ENCODE measurements around the gene MAPKAP1.

Gene MAPKAP1

DNA sequence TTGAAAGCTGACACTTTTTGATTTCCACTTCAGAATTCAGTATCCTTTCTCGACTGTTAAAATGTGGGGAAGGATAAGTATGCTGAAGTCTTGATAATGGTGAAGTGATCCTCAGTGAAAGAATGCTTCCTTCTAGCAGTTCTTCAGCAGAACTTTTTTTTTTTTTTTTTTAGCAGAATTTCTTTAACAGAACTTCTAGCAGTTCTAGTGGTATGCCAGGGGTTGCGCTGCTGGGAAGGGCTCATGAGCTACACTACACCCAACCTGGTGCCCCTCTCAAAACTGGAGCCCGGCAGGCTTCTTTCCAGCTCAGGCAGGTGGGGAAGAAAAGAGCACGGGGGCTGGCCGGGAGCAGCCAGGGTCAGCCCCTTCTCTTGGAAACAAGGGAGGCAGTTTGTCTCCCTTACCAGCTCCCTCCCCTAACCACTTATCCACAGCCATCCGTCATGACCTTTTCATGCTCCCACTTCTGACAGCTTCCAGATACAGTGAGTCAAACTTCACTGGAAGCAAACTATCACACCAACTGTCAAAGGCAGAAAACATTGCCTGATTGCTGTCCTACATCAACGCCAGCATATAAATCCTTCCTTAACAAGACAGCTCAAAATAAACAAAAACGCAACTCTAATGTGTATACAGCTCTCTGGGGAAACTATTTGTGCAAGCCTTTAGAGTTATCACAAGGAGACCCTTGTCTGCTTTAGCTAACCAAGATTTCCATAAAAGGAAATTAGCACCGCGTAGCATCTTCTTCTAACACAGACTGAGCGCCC is 233.9 kb downstream of the MAPKAP1 start:
- DNase-seq = no peak

DNA sequence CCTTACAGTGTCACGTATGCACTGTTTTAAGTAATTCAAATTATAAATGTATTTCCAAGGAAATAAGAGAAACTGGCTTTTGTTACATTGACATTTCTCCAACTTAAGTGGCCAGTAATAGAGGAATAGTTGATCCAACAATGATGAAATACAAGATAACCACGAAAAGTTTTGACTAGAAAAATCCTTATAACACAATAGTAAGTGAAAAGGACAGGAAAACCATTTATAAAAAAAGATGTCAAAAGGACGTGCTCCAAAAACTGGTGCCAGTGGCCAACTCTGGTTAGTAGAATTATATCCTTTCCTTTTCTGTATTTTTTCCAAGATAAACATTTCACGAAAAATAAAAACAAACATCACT is 234.5 kb downstream of the MAPKAP1 start:
- no peak for DNase-seq

DNA sequence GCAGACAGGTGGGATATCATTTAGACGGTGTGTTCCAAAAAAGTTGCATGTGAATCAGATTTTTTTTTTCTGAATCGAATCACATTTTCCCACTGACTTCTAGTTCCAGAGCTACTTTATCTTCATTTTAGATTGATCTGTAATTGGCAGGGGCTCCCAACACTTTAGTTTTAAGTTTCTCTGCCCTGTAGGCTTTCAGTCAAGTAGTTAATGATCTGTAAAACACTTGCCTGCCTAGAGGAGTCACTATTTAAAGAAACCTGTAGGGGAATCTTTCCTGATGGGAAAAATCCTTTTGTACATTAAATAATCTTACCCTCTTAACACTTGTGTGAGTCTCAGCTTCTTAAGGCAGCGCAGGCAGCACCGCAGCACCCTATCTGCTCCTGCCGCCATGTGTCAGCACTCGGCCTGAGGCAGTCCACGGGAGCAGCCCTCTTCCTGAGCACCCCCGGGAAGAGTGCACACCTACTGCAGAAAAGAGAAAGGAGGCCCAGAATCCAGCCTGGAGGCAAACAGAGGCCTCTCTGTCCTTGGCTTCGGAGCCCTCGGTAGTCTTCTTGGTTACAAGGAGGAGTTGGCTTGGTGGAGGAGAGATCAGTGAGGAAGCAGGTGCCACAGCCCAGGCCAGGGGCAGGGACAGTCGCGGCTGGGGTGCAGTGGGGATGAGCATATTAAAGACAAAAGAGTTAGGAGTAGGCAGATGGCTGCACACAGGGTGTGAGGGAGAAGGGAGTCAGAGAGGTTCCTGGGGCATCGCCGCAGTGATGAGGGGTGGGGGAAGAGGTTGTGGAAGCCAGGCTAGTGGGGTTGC is 236.0 kb downstream of the MAPKAP1 start:
- no peak for DNase-seq

DNA sequence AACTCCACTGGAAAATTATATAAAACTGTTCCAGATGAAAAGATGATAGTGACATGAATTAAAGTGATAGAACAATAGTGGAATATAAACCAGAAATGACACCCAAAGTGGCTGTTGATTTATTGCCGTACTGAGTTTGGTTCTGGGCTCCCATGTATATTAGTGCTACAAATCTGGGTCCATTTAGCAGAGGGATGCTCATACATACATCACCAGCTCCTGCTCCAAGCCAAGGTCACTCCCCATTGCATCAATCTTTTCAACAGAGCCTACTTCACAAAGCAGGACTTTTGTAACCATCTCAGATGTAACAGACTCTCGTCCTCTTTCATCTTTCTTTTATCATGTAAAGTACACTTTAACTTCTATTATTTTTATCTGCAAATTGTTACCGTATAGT is 236.8 kb downstream of the MAPKAP1 start:
- no peak for DNase-seq

DNA sequence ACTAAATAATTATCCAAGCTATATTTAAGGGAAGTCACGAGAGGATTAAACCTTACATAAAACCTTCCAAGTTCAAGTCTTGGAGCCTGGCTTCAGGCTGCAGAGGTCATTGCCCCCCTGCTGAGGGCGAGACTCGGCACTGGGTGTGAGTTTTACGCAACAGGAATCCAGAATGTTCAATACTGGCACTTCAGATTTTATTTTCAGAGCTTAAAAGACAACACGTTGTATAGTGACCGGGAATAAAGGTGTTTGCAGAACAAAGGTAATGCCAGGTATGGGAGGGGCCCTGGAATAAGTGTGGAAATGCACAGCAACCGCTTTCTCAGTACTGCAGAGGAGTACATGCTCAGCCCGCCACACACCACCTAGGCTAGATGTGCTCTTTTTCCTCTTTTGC is 238.4 kb downstream of the MAPKAP1 start:
- no peak for DNase-seq

DNA sequence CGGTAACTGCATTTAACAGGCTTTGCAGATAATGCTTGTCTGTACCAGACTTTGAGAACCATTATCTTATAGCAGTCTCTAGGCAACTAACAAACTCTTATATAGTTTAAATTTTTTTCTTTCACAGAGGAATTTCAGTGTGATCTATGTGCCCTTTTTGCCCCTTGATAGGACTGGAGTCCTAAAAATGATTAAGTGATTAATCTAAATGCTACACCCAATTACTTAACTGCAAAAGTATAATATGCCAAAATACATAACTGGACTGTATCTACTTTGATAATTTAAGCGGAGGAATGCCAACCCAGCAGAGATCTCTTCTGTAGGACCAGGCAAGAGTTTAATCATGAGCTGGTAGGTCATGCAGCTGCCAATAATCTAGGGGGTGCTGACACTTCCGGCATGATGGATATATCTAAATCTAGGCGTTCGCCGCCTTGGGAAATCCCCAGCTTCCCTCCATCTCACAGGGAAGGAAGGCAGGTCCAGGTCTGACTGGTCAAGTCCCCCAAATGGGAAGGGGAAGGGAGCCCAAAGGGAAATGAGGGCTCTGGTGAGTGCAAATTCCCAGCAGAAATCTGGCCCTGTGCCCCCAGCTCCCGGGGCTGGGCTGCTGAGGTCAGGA is 239.8 kb downstream of the MAPKAP1 start:
- DNase-seq = no peak

DNA sequence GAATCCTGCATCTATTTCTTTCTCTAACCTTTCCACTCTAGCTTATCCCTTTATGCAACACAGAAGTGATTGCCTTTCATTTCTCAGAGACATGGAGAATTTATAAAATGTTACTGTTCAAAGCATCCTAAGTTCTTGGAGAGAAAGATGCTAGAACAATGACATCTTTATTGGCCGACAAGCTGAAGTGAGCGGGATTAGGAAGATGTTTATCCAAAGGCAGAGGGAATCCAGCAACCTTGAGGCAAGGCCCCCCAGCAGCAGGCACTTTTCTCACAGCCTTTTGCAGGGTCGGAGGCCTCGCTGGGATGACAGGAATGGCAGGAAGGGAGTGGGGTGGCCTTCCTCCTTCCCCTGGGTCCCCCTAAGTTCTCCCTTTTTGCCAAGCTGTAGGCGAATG is 240.6 kb downstream of the MAPKAP1 start:
- no peak for DNase-seq

DNA sequence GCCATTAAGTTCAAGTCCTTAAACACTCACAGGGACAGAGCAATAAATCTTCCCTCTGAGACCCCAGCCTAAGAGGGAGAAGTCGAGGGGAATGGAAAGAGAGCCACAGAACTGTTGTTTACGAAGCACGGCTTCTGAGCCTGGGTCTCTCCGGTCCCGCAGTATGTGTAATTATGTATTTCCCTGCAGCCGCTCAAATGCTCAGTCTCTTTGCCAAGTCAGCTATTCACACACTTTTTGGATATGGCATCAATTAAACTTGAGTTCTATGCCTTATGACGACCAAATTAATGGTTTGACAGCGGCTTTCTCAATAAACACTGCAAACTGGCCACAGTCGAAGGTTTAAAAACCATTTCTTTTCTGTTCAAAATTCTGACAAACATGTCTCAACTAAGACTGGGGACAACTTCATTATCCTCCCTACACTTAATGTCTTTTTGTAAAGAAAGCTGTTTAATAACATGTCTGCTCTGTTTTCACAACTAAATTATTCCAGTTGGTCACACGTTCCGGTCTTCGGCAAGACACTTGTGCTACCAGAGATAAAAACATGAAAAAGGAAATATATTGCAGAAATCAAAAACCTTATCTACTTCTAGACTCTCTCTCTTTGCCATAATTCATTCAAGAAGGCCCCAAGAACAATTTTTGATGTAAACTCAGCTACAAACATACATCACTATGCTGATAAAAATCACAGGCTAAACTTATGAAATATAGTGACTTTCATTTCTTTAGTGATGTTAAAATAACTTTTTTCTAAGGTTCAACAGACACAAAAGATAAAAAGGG is 242.2 kb downstream of the MAPKAP1 start:
- DNase-seq = no peak

DNA sequence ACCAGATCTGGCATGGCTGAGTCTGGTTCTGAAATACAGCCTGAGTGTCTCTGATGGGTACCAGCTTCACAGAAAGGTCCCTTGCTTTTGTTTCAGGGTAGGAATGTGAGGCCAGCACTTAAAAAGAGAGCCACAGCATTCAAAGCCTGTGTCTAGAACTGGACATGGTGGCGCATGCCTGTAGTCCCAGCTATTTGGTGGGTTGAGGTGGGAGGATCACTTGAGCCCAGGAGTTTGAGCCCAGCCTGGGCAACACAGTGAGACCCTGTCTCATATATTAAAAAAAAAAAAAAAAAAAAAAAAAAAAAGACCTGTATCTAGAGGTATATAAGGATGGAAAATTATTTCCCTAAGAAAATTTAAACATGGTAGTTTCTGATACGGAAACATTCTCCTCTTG is 243.1 kb downstream of the MAPKAP1 start:
- no peak for DNase-seq

DNA sequence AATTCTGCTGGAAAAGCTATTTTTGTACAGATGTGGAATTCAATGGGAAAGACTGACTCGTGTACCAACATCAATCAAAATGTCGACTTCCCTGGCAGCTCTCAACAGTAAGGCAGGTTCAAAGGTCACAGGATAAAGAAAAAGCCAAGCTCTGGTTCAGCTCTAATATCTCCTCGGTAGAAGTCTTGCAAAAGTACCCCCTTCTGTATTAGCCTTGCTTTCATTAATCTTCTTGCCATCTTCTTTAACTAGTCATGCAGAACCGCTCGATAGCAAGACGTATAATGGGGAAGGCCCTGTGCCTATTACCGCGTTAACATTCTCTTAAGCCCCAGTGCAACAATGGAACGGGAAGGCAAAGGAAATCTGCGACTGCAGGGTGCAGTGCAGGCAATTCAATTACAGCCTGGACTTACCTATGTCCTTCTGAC is 244.1 kb downstream of the MAPKAP1 start:
- DNase-seq = no peak

DNA sequence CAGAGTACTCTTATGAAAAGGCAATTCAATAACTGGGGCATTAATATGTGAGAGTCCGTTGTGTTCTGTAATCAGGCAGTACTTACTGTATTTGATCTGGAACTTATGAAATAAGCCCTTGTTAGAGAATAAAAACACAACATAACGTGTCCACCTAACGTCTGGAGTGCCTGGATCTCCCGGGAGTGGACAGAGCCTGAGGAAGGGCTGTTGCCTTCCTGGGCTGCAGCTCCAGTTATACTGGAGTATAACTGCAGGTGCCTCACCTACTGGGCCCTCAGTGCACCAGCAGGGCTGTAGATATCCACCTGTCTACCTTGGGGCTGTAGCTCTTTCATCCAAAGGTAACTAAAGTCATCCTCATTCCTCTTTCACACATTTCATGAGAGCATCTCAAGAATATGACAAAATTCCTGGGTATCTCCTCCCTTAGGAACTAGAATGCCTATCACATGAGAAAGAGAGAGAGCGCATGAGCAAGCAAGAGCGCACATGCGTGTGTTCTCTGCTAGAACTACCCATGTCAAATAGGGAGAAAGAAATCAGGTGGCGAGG is 245.3 kb downstream of the MAPKAP1 start:
- no peak for DNase-seq

DNA sequence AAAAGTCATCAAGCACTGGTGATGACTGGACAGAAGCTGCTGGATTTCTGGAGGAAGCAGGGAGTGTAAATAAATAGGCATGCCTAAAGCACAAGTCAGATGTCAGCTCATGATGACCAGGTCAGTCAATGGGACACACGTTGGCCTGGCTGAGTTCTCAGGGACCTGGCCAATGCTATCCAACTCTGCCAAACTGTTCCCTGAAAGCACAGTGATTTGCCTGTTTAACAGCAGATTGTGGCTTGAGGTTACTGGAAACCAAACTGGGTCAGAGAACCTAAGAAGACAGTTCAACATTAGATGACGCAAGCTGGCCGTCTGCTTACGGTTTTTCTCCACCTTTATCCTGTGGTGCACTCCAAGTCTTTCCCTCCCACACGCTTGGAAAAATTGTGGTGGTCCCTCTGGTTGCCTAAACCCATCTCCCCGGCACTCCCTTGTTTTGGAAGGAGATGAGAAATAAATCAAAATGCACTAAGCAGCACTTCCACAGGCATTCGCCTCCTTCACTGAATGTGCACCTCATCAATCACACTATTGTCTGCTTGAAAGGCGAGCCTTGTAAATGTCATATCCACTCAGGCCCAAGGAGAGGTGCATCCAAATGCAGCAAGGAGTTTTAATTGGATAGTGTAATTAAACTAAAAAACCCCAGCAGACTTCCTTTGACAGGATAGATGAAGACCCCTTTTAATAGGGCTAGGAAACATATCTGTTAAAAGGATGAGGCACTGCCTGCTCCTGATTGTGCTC is 245.9 kb downstream of the MAPKAP1 start:
- no peak for DNase-seq

DNA sequence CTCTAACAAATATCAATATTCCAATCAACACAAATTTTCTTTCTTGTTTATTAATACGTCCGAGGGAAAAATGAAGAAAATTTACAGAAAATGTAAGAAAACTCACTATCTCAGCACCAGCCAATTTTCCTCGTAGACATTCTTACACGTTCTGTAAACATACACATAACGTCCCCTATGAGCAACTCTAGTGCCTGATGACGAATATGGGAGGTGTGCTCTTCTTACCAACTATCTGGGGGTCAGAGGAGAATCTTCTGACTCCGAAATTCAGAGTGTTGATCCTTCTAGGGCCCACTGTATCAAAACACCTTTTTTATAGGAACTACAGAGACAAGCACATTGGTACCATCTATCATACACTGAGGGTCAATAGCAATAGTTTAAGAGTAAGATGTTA is 246.7 kb downstream of the MAPKAP1 start:
- DNase-seq = no peak

DNA sequence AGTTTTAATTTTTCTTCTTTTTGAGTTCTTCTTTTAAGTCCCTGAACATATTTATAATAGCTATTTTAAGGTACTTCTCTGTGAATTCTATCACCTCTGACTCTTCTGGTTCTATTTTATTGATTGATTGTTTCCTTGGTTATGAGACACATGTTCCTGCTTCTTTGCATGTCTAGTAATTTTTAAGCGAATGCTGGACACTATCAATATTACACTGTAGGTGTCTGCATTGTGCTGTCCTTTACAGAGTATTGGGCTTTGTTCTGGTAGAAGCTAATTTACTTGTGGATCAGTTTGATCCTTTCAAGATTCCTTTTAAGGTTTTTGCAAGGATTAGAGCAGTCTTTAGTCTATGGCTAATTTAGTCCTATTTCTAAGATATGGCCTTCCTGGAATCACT is 249.7 kb downstream of the MAPKAP1 start:
- DNase-seq = no peak

DNA sequence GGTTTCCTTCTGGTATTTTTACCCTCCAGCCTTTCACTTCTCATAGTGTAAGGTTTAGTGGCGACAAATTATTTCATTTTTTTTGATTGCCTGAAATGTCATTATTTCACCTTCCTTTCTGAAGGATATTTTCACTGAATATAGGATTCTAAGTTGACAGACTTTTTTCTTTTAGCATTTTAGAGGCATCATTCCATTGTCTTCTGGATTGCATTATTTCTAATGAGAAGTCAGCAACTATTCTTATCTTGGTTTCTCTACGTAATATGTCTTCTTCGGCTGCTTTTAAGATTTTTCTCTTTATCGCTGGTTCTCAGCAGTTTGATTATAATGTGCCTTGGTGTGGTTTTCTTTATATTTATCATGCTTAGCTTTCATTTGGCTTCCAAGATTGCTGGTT is 251.1 kb downstream of the MAPKAP1 start:
- no peak for DNase-seq

DNA sequence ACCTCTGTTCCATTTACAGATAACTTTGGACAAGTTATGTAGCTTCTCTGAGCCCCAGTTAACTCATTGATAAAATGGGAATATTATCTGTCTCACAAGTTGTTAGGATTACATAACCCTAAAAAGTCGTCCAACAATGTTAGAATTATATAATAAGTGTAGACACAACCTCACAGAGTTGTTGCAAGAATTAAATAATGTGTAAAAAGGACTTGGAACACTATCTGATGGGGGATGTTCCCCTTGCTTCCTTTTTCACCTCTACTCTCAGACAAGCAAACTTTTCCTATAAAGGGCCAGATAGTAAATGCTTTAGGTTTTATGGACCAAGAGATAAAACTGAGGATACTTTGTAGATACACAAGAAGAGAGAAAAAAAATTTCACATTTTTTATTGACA is 251.9 kb downstream of the MAPKAP1 start:
- no peak for DNase-seq

DNA sequence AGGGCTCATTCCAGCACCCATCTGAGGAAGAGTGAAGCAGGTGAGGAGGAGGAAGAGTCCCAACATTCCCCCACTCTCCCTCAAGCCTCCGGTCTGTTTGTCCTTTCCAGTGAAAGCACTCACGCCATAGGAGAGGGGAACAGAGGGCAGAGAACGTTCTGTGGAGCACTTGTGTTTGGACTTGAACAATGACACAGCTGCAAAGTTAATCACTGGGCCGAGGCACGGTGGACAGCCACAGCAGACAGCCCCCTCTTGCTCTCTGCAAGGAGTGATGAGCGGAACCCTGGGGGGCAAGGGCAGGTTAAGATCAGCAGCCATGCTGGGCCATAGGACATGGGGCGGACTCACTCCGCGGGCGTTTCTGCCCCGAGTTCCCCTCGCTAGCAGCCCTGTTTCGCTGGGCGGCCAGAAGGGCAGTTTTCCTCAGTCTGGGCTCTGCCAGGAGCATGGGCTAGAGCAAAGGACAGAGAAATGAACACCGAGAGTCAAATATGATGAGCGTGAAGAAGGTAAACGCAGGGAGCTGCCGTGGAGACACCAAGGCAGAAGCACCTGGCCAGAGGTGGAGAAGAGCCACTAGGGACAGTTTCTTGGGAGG is 259.7 kb downstream of the MAPKAP1 start:
- no peak for DNase-seq

DNA sequence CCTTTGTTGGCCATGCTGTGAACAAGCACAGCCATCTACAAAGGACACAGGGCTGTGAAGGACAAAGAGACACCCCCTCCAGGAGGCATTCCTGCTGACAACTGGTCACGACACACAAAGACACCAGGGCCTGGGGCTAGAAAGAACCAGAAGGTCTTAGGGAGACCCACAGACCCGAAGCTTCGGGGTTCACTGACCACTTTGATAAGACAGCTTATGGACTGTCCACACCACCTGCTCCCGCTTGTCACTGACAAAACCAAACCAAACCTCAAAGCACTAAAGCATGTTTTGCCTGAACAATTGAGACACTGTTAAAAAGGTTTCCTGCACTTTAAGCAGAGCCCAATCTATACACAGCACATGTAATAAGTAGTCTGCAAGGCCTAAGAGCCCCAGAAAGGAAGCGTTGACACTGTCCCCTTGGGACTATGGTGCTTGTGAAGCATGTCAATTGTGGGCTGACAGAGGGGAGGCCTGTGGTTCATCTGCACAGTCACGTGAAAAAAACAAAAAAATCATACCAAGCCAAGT is 260.4 kb downstream of the MAPKAP1 start:
- DNase-seq = no peak

DNA sequence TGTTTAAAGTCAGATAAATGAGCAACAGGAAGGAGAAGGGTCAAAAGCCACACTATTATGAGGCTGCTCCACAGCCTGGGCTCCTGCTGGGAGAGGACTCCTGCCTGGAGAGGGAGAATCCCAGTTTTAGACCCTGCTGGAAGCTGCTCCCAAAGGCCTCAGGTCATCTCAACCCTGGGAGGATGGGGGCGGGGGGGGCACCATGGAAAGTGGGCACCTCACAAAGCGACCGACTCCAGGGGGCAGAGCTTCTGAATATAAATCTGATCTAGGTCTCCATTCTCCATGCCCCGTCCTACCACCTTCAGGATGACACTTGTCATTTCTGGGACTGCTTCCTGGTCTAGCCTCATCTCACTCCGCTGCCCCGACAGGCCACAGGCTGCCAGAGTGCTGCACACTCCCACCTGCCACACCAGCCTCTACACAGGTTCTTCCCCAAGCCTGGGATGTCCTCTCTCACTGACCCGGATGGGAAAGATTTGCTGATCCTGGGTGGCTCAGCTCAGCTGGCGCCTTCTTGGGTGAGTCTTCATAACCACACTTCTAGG is 262.0 kb downstream of the MAPKAP1 start:
- no peak for DNase-seq

DNA sequence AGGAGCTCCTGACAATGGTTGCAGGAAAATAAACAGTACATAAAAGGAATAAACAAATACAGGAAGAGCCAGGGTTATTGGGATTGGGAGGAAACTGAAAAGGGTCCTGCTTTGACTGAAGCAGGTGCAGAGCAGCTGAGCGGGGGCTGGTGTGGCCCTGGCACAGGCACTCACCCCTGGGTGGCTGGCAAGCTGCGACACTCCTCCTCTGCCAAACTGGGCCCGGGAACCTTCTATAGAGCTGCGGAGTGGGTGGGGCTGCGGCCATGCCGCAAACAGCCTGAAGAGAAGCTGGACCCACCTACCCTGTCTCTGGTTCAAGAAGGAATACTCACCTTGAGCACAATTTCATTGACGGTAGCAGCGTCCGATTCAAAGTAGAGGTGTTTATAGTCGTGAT is 262.8 kb downstream of the MAPKAP1 start:
- DNase-seq = no peak

DNA sequence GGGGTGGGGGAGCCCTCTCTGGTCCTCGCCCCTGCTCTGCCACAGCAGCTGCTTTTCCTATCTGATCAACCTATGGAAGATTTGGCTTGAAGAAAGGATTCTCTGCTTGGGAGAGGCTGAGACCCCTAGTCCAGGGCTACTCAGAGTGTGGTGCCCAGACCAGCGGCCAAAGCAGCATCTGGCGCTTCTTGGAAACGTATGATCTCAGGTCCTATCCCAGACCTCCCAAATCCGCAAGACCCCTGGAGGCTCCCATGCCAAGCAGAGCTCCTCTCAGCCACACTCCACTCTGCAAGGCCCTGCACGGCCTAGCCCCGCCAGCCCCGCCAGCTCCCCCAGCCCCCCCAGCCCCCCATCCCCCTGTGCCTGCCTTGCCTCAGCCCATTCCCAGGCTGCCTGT is 263.6 kb downstream of the MAPKAP1 start:
- DNase-seq = no peak
